Jurkat, Clone E6-1 (cell line): ENCODE data around the gene C3orf22.
A peak's percentile ranks its signal among the peaks of the same experiment; 100 is the strongest.

ENCODE experiments used
- DNase-seq: peaks from one replicate; pipeline ENCODE4 v3.0.0-alpha.2; 2011; ENCODE audit warnings: low read depth, low spot score
- H3K4me3 ChIP-seq: 2 replicates; pipeline ENCODE4 v1.5.1; 2011; ENCODE audit warnings: mild to moderate bottlenecking, low read length, control low read depth, moderate library complexity

Gene C3orf22

GRCh38 chr3:126562737-126563276, 4.1 kb upstream of the C3orf22 start:
- no peak for DNase-seq
- no peak overlapping the region for H3K4me3 ChIP-seq

GRCh38 chr3:126557761-126558160, 971 bp downstream of the C3orf22 start:
- no peak overlapping the region for H3K4me3 ChIP-seq
- no peak for DNase-seq

GRCh38 chr3:126557415-126557745, 1.4 kb downstream of the C3orf22 start:
- no peak overlapping the region for H3K4me3 ChIP-seq
- no peak for DNase-seq

GRCh38 chr3:126556637-126557414, 1.9 kb downstream of the C3orf22 start:
- DNase-seq = no peak

GRCh38 chr3:126555795-126556636, 2.7 kb downstream of the C3orf22 start:
- DNase-seq = no peak
- no peak overlapping the region for H3K4me3 ChIP-seq

More at GRCh38 chr3:126556637-126557414, 1.9 kb downstream of the C3orf22 start:
- H3K4me3 ChIP-seq = no peak overlapping the region

- DNase-seq = no peak
- no peak overlapping the region for H3K4me3 ChIP-seq
These were observed 3.9 kb downstream of the C3orf22 start for GRCh38 chr3:126554560-126555525.

GRCh38 chr3:126553284-126554084, 5.2 kb downstream of the C3orf22 start:
- DNase-seq = no peak
- H3K4me3 ChIP-seq = no peak overlapping the region

- H3K4me3 ChIP-seq = no peak overlapping the region
- no peak for DNase-seq
These were observed 5.9 kb downstream of the C3orf22 start for GRCh38 chr3:126552688-126553283.

GRCh38 chr3:126551839-126552687, 6.7 kb downstream of the C3orf22 start:
- DNase-seq = no peak
- H3K4me3 ChIP-seq = no peak overlapping the region

GRCh38 chr3:126551121-126551838, 7.5 kb downstream of the C3orf22 start:
- no peak overlapping the region for H3K4me3 ChIP-seq
- no peak for DNase-seq

GRCh38 chr3:126550488-126551051, 8.2 kb downstream of the C3orf22 start:
- no peak overlapping the region for H3K4me3 ChIP-seq
- no peak for DNase-seq

GRCh38 chr3:126549861-126550487, 8.8 kb downstream of the C3orf22 start:
- H3K4me3 ChIP-seq = no peak overlapping the region
- no peak for DNase-seq

- DNase-seq = peak; percentile 9
- no peak overlapping the region for H3K4me3 ChIP-seq
These were observed 9.9 kb downstream of the C3orf22 start for GRCh38 chr3:126548556-126549466.

GRCh38 chr3:126547721-126548120, 11.0 kb downstream of the C3orf22 start:
- no peak overlapping the region for H3K4me3 ChIP-seq
- no peak for DNase-seq
